ENCODE results near the gene PEPD.

Gene PEPD

GRCh38 chr19:33436360-33437345, 84.9 kb downstream of the PEPD start:
- DNase-seq, result no peak

GRCh38 chr19:33435706-33436359, 85.8 kb downstream of the PEPD start:
- DNase-seq, result no peak

- DNase-seq, result peak; percentile 40
Measured at GRCh38 chr19:33434886-33435705, 86.5 kb downstream of the PEPD start.

GRCh38 chr19:33434069-33434885, 87.3 kb downstream of the PEPD start:
- DNase-seq, result no peak

- DNase-seq, result no peak
Measured at GRCh38 chr19:33432446-33433170, 89.0 kb downstream of the PEPD start.

GRCh38 chr19:33432015-33432414, 89.6 kb downstream of the PEPD start:
- no peak for DNase-seq

GRCh38 chr19:33430674-33431277, 90.8 kb downstream of the PEPD start:
- peak; percentile 60 for DNase-seq

GRCh38 chr19:33429891-33430673, 91.5 kb downstream of the PEPD start:
- DNase-seq, result no peak

GRCh38 chr19:33428627-33429125, 92.9 kb downstream of the PEPD start:
- DNase-seq, result no peak

- no peak for DNase-seq
Measured at GRCh38 chr19:33427801-33428626, 93.6 kb downstream of the PEPD start.

- DNase-seq, result no peak
Measured at GRCh38 chr19:33426621-33427361, 94.8 kb downstream of the PEPD start.

- DNase-seq, result no peak
Measured at GRCh38 chr19:33424181-33424580, 97.4 kb downstream of the PEPD start.

GRCh38 chr19:33422369-33423180, 99.0 kb downstream of the PEPD start:
- DNase-seq, result no peak

GRCh38 chr19:33421368-33421767, 100.2 kb downstream of the PEPD start:
- no peak for DNase-seq

GRCh38 chr19:33420821-33421220, 100.8 kb downstream of the PEPD start:
- no peak for DNase-seq

- DNase-seq, result no peak
Measured at GRCh38 chr19:33419788-33420130, 101.8 kb downstream of the PEPD start.

All from fibroblast of upper back skin (primary cell).